Ureter (tissue), 1 donor: Measurements from ENCODE around the gene RCHY1. TPM values are rescaled to one million over a fixed set of nuclear protein-coding genes. Genes with fewer than 3 reads are reported as not detected.
"Not testable (repeated sequence)": the region's sequence is repeated elsewhere in the genome, so short reads cannot be mapped to it uniquely, and the experiment has no call there.

ENCODE experiments used
- DNase-seq: peaks from one replicate; pipeline ENCODE4 v3.0.0-alpha.2; 2020; ENCODE audit warnings: low spot score
- total RNA-seq: library from RNA; stranded (reverse); gene quantifications from one replicate; pipeline ENCODE4 v1.2.4, GENCODE V29; 2023
- donor health status: DM: yes; HTN: yes; CAD: no.

Gene RCHY1
- 28.8 TPM for total RNA-seq

GRCh38 chr4:75514131-75514948 is at the start of gene RCHY1, which contains the start of gene THAP6:
Gene RCHY1 (minus strand): TSS chr4:75514403. CDS start chr4:75514286, 117 bp downstream.
Gene THAP6 (plus strand): TSS chr4:75514473. CDS start chr4:75515453, 980 bp downstream.
- DNase-seq: peak; percentile 96

DNA sequence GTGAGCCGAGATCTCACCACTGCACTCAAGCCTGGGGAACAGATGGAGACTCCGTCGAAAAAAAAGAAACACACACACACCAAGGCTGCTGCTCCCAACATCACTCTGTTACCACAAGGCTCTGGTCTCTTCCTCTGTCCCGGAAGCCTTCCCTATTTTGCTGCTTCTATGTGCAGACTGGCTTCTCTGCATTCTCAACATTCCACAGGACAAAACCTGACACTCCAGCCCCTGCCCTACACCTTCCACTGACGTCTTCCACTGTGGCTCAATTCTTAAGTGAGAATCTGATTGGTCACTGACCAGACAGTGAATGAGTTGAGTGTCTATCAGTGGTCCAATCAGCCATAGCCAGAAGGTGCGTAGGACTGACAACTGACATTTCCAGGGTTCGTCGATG is 47.6 kb upstream of the RCHY1 start:
- DNase-seq: no peak

GRCh38 chr4:75557696-75558095 is 43.5 kb upstream of the RCHY1 start:
- no peak for DNase-seq

DNA sequence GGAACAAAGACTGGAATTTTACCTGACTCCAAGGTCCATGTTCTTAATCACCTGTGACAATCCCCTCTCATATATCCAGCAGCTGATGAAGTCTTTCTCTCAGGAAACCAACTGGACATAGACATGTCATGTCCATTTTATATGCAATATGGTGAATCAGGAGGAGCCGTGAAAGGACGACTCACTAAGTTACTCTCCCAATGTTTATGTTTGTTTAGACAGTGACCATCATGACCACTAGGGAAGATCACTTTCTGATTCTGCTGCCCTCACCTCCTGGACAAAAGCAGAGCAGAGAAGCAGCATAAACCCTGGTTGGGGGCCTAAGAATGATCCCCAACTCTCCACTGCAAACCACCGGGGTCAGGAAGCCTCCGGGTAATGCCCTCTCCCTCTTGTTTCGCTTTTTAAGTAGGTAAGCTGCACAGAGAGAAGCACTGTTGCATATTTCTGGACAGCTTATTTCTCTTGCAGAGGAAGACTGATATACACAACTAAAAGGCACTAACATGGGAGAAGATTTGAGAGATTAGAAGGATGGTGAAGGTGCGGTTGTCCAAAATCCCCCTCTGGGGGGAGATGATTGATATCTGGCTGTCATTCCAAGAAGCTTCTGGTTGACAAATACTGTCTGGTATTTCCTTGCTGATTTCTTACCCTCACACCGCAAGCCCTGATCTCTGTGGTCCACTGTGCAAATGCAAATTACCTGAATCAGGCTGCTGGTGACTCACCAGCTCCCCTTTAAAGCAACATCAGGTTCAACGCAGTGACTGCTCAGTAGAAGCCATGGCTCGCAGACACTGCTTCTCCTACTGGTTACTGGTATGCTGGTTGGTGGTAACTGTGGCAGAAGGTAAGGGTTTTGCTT is 41.3 kb upstream of the RCHY1 start, which contains the start of gene ODAPH:
Gene ODAPH (plus strand): TSS at position 773 of the 871 bp plus-strand sequence. CDS start 17 bp downstream, at position 790.
- no peak for DNase-seq

- no peak for DNase-seq
Observed at GRCh38 chr4:75552452-75552851, 38.2 kb upstream of the RCHY1 start.

- DNase-seq: no peak
Observed at GRCh38 chr4:75549019-75549418, 34.8 kb upstream of the RCHY1 start.

DNA sequence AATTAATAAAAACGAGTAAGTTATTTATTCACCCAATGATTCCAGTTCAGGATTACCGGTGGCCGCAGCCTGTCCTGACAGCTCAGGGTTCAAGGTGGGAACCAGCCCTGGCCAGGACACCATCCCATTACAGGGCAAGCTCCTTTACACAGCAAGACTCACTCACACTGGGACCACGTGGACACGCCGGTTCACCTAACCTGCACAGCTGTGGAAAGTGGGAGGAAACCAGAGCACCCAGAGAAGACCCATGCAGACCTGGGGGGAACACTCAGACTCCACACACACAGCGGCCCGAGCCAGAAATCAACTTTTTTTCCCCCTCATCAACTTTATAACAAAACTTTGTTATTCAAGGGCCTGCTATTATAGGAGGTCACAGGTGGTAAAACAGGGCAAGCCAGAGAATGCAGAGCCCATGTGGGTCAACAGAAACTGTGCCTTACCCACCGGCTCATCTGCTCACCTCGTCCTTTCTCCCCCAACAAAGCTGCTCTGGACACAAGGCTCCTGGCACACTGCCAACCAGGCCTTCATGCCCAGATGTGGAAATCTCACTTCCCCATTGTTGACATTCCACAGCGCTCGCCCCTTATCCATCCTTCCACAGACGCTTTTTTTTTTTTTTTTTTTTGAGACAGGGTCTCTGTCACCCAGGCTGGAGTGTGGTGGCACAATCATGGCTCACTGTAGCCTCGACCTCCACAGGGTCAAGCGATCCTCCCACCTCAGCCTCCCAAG is 33.6 kb upstream of the RCHY1 start:
- peak; percentile 44 for DNase-seq

GRCh38 chr4:75545526-75545925 is 31.3 kb upstream of the RCHY1 start:
- DNase-seq: no peak

DNA sequence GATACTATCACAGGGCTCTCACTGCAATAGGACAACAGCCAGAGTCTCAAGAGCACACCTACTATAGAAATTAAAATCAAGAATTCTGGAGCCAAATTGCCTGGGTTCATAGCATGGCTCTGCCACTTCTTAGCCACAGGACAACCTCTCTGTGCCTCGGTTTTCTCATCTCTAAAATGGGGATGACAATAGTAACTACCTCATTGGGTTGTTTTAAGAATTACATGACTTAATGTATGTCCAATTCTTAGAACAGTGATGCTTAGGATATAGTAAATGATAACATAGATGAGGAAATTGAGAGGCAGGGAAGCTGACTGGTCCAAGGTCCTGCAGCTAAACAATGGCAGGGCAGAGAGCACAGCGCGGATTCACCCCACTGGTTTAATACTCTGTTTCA is 30.7 kb upstream of the RCHY1 start:
- no peak for DNase-seq

DNA sequence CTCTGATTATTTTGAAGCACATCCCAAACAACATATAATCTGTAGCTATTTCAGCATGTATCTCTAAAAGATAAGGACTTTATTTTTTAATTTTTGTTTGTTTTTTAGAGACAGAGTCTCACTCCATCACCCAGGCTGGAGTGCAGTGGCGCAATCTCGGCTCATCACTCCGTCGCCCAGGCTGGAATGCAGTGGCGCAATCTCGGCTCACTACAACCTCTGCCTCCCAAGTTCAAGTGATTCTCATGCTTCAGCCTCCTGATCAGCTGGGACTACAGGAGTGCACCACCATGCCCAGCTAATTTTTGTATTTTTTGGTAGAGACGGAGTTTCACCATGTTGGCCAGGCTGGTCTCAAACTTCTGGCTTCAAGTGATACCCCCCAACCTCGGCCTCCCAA is 30.0 kb upstream of the RCHY1 start:
- DNase-seq: not testable (repeated sequence)

DNA sequence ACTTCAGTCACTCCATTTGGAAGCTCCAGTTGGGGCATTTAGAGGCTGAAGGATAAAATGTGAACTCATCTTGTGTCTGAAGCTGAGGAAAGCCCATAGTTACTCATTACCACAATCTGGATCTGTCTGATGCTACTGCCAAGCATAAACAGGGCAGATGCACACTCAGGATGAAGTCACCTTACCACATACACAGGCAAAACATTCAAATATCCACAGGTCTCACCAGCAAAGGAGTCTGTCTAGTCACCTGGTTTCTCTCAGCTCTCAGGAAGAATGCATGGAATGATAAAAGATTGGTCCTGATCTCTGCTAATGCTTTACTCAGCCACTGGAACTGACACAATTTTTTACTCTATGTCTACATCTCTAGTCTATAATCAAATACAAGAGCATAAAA is 28.6 kb upstream of the RCHY1 start:
- no peak for DNase-seq

DNA sequence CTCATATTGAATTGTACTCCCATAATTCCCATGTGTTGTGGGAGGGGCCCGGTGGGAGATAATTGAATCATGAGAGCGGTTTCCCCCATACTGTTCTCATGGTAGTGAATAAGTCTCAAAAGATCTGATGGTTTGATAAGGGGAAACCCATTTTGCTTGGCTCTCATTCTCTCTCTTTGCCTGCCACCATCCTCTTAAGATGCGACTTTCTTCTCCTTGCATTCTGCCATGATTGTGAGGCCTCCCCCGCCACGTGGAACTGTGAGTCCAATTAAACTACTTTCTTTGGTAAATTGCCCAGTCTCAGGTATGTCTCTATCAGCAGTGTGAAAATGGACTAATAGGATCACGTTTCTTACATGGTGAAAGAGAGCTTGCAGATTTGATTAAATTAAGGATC is 23.1 kb upstream of the RCHY1 start:
- DNase-seq: not testable (repeated sequence)

DNA sequence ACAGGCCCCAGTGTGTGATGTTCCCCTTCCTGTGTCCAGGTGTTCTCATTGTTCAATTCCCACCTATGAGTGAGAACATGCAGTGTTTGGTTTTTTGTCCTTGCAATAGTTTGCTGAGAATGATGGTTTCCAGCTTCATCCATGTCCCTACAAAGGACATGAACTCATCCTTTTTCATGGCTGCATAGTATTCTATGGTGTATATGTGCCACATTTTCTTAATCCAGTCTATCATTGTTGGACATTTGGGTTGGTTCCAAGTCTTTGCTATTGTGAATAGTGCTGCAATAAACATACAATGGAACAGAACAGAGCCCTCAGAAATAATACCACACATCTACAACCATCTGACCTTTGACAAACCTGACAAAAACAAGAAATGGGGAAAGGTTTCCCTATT is 19.7 kb upstream of the RCHY1 start:
- not testable (repeated sequence) for DNase-seq

DNA sequence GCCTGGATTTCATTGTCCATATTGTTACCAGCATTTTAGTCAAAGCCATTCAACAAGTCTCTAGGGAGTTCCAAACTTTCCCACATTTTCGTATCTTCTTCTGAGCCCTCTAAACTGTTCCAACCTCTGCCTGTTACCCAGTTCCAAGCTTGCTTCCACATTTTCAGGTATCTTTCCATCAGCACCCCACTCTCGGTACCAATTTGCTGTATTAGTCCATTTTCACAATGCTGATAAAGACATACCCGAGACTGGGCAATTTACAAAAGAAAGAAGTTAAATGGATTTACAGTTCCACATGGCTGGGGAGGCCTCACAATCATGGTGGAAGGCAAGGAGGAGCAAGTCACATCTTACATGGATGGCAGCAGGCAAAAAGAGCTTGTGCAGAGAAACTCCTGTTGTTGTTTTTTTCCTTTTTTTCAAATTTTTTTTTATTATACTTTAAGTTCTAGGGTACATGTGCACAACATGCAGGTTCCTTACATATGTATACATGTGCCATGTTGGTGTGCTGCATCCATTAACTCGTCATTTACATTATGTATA is 19.2 kb upstream of the RCHY1 start:
- not testable (repeated sequence) for DNase-seq

DNA sequence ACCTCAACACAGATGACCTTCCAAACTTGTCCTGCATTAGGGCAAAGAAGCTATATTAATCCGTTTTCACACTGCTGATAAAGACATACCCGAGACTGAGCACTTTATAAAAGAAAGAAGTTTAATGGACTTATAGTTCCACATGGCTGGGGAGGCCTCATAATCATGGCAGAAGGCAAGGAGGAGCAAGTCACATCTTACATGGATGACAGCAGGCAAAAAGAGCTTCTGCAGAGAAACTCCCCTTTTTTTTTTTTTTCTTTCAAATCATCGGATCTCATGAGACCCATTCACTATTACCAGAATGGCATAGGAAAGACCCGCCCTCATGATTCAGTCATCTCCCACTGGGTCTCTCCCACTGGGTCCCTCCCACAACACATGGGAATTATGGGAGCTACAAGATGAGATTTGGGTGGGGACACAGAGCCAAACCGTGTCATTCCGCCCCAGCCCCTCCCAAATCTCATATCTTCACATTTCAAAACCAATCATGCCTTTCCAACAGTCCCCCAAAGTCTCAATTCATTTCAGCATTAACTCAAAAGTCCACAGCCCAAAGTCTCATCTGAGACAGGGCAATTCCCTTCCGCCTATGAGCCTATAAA is 17.4 kb upstream of the RCHY1 start:
- not testable (repeated sequence) for DNase-seq

- DNase-seq: no peak
Observed at GRCh38 chr4:75530556-75531322, 16.5 kb upstream of the RCHY1 start.

- DNase-seq: no peak
Observed at GRCh38 chr4:75527482-75527881, 13.3 kb upstream of the RCHY1 start.

DNA sequence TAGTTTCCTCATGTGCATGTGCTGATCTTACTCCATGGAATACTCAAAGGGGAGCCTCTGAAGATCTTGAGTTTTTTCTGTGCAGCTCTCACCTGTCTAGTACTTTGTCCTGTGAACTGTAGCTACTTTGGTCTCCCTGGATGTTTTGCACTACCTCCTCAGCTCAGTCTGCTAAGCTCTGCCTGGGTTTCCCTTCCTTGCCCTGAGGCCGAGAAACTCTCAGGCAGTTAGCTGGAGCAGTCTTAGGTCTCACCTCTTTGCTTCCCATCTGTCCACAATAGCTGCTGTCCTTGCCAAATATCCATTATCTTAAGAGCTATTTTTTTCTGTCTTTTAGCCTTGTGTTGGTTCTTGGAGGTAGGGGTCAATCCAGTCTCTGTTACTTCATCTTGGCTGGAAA is 11.7 kb upstream of the RCHY1 start:
- no peak for DNase-seq

- no peak for DNase-seq
Observed at GRCh38 chr4:75525086-75525485, 10.9 kb upstream of the RCHY1 start.

DNA sequence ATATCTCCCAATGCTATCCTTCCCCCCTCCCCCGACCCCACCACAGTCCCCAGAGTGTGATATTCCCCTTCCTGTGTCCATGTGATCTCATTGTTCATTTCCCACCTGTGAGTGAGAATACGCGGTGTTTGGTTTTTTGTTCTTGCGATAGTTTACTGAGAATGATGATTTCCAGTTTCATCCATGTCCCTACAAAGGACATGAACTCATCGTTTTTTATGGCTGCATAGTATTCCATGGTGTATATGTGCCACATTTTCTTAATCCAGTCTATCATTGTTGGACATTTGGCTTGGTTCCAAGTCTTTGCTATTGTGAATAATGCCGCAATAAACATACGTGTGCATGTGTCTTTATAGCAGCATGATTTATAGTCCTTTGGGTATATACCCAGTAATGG is 5.2 kb upstream of the RCHY1 start:
- DNase-seq: not testable (repeated sequence)
